KOPT-K1 (cell line): ENCODE measurements around the gene CROCC2.

Experiments
- H3K27ac ChIP-seq: fragments of 200-600 bp; sonication (generic); 2 replicates; pipeline ENCODE4 v1.5.1; 2016; ENCODE audit warnings: antibody characterized with exemption, mild to moderate bottlenecking, low read depth, low read length; ENCODE audit not compliant: poor library complexity, severe bottlenecking
- H3K36me3 ChIP-seq: fragments of 200-600 bp; sonication (generic); 2 replicates; pipeline ENCODE4 v1.5.1; 2017; ENCODE audit warnings: antibody characterized with exemption, mild to moderate bottlenecking, low read length, moderate library complexity; ENCODE audit not compliant: insufficient read depth
- H3K9me3 ChIP-seq: fragments of 200-600 bp; sonication (generic); 2 replicates; pipeline ENCODE4 v1.5.1; 2017; ENCODE audit warnings: antibody characterized with exemption, low read length, mild to moderate bottlenecking; ENCODE audit not compliant: insufficient read depth, poor library complexity, severe bottlenecking

The CROCC2 gene

GRCh38 chr2:240963868-240964703 lies 58.0 kb downstream of the CROCC2 start:
- Histone ChIP-seq H3K9me3 (no peaks in the 10 kb centered on the region), H3K36me3 (no peaks in the 10 kb centered on the region), H3K27ac (no peak overlapping the region)

DNA sequence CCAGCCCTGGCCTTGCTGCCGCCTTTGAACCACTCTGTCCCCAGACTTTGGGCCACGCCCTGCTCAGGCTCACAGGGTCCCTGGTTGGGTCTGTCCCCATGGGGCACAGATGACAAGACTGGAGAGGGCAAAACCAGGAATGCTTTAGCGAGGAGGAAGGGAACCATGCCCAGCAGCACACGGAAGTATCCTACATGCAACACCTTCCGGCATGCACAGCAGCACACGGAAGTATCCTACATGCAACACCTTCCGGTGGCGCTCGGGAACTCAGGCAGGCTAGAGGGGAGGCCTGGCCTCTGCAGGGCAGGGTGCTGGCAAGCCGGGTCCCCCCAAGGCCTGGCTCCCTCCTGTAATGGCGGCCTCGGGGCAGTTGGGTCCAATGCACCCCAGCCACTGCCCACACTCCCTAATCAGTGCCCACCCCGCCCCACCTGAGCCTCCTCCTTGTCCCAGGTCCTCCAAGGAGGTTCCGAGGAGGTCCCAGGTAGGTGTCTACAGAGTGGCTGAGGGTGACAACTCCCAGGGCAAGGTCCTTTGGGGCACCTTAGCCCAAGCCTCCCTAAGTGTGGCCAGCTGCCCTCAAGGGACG lies 58.7 kb downstream of the CROCC2 start:
- Histone ChIP-seq H3K9me3 (no peaks in the 10 kb centered on the region), H3K27ac (no peak overlapping the region)

DNA sequence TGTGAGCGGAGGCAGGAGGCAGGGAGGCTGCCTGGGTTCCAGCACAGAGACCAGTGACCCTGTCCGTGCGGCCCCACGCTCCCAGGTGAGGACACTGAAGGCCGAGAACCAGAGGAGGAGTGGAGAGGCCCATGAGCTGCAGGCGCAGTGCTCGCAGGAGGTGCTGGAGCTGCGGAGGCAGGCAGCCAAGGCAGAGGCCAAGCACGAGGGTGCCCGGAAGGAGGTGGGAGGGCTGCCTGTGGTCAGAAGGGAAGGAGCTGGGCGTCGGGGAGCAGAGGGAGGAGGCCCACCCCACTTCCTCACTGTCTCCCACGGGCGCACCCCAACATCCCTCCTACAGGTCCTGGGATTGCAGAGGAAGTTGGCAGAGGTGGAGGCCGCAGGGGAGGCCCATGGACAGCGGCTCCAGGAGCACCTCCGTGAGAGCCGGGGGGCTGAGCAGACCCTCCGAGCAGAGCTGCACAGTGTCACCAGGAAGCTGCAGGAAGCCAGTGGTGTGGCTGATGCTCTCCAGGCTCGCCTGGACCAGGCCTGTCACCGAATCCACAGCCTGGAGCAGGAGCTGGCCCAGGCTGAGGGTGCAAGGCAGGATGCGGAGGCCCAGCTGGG lies 59.3 kb downstream of the CROCC2 start:
- Histone ChIP-seq H3K27ac (no peak overlapping the region), H3K9me3 (no peaks in the 10 kb centered on the region), H3K36me3 (no peaks in the 10 kb centered on the region)

More for the DNA sequence above, 58.7 kb downstream of the CROCC2 start:
- H3K36me3 ChIP-seq, result no peaks in the 10 kb centered on the region

- no peak overlapping the region for H3K27ac ChIP-seq
- H3K9me3 ChIP-seq, result no peaks in the 10 kb centered on the region
- no peaks in the 10 kb centered on the region for H3K36me3 ChIP-seq
Observed at GRCh38 chr2:240965905-240966456, 59.8 kb downstream of the CROCC2 start.

DNA sequence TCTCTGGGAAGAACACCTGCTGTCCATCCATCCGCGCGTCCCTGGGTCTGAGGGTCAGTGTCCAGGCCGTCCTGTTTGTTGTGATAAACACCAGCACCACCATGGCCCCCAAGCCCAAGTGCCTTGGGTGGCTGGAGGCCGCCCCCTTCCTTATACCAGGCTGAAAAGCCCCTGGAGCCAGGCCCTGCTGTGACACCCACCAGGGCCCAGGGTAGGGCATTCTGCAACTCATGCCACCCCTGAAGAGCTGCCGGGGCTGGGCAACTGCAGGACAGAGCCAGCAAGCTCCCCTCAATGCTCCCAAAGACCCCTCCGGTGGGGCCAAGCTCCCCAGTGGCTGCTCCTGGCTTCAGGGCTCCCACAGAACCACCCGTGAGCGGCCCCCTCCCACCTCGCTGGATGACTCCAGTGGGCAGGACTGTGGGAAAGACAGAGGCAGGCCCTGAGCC lies 60.3 kb downstream of the CROCC2 start:
- H3K36me3 ChIP-seq, result no peaks in the 10 kb centered on the region
- H3K27ac ChIP-seq, result no peak overlapping the region

GRCh38 chr2:240966906-240967680 lies 61.0 kb downstream of the CROCC2 start:
- Histone ChIP-seq H3K27ac (no peak overlapping the region), H3K36me3 (no peaks in the 10 kb centered on the region), H3K9me3 (no peaks in the 10 kb centered on the region)

More for the DNA sequence above, 60.3 kb downstream of the CROCC2 start:
- no peaks in the 10 kb centered on the region for H3K9me3 ChIP-seq

GRCh38 chr2:240967681-240968621 lies 61.8 kb downstream of the CROCC2 start:
- Histone ChIP-seq H3K27ac (no peak overlapping the region), H3K36me3 (no peaks in the 10 kb centered on the region), H3K9me3 (no peaks in the 10 kb centered on the region)

- Histone ChIP-seq H3K36me3 (no peaks in the 10 kb centered on the region), H3K27ac (no peak overlapping the region), H3K9me3 (no peaks in the 10 kb centered on the region)
Observed at GRCh38 chr2:240968731-240969624, 62.8 kb downstream of the CROCC2 start.

GRCh38 chr2:240970104-240970503 lies 64.0 kb downstream of the CROCC2 start:
- Histone ChIP-seq H3K27ac (no peak overlapping the region), H3K36me3 (no peaks in the 10 kb centered on the region), H3K9me3 (no peaks in the 10 kb centered on the region)

GRCh38 chr2:240970816-240971215 lies 64.7 kb downstream of the CROCC2 start:
- H3K9me3 ChIP-seq, result no peaks in the 10 kb centered on the region
- no peak overlapping the region for H3K27ac ChIP-seq
- no peaks in the 10 kb centered on the region for H3K36me3 ChIP-seq

- Histone ChIP-seq H3K9me3 (no peaks in the 10 kb centered on the region), H3K27ac (no peak overlapping the region), H3K36me3 (no peaks in the 10 kb centered on the region)
Observed at GRCh38 chr2:240972201-240972600, 66.1 kb downstream of the CROCC2 start.

GRCh38 chr2:240972636-240973521 lies 66.7 kb downstream of the CROCC2 start:
- Histone ChIP-seq H3K9me3 (no peaks in the 10 kb centered on the region), H3K36me3 (no peaks in the 10 kb centered on the region)

More at GRCh38 chr2:240972636-240973521, 66.7 kb downstream of the CROCC2 start:
- H3K27ac ChIP-seq, result no peak overlapping the region
